DND-41 (cell line): Measurements from ENCODE around the gene PTPN7.

Source experiments
- ATAC-seq: fragments of 200-7000 bp; cut with Tn5 transposase; 3 replicates; pipeline ENCODE4 v1.9.1; 2021; ENCODE audit warnings: low read depth; ENCODE audit not compliant: insufficient read depth
- DNase-seq: peaks from one replicate; pipeline ENCODE4 v3.0.0-alpha.2; 2020
- H2AFZ ChIP-seq: 2 replicates; pipeline ENCODE4 v1.6.0; 2012; ENCODE audit warnings: low read depth, low read length
- H3K27ac ChIP-seq: 2 replicates; pipeline ENCODE4 v1.5.1; 2012; ENCODE audit warnings: low read length, inconsistent platforms
- H3K27me3 ChIP-seq: fragments of 200-600 bp; sonication (generic); 2 replicates; pipeline ENCODE4 v1.6.0; 2012; ENCODE audit warnings: low read length, mild to moderate bottlenecking, inconsistent platforms; ENCODE audit not compliant: insufficient read depth, poor library complexity
- H3K36me3 ChIP-seq: 2 replicates; pipeline ENCODE4 v1.5.1; 2012; ENCODE audit warnings: low read length, inconsistent platforms; ENCODE audit not compliant: insufficient read depth
- H3K4me1 ChIP-seq: 2 replicates; pipeline ENCODE4 v1.5.1; 2012; ENCODE audit warnings: mild to moderate bottlenecking, low read length; ENCODE audit not compliant: insufficient read depth
- H3K4me2 ChIP-seq: 2 replicates; pipeline ENCODE4 v1.6.0; 2012; ENCODE audit warnings: mild to moderate bottlenecking, moderate library complexity, low read length, inconsistent platforms; ENCODE audit not compliant: insufficient read depth
- H3K4me3 ChIP-seq, 2 experiments: fragments of 200-600 bp in 1 of 2; shearing (Covaris generic) in 1 of 2; 2 replicates each; pipeline ENCODE4 v1.5.1; 2012 to 2016; ENCODE audit warnings: inconsistent platforms in 2 of 2, low read length in 2 of 2, mild to moderate bottlenecking in 2 of 2, low read depth in 1 of 2, moderate library complexity in 1 of 2
- H3K79me2 ChIP-seq: 2 replicates; pipeline ENCODE4 v1.6.0; 2012; ENCODE audit warnings: low read length, inconsistent platforms; ENCODE audit not compliant: insufficient read depth
- H3K9ac ChIP-seq: 2 replicates; pipeline ENCODE4 v1.6.0; 2012; ENCODE audit warnings: low read depth, mild to moderate bottlenecking, inconsistent platforms, low read length, moderate library complexity
- H3K9me3 ChIP-seq: 2 replicates; pipeline ENCODE4 v1.5.1; 2012; ENCODE audit warnings: low read length, moderate library complexity, mild to moderate bottlenecking, inconsistent platforms; ENCODE audit not compliant: insufficient read depth, severe bottlenecking
- H4K20me1 ChIP-seq: 2 replicates; pipeline ENCODE4 v1.6.0; 2012; ENCODE audit warnings: low read length; ENCODE audit not compliant: insufficient read depth
- CTCF ChIP-seq: IDR thresholded peaks from 2 replicates; pipeline ENCODE4 v1.5.1; 2012; ENCODE audit warnings: borderline replicate concordance, low read length, moderate library complexity, mild to moderate bottlenecking; ENCODE audit not compliant: poor library complexity, severe bottlenecking; ENCODE audit errors: extremely low read depth
- EZH2 ChIP-seq: IDR thresholded peaks from 3 replicates; pipeline ENCODE4 v1.6.1; 2012; ENCODE audit warnings: borderline replicate concordance, low read depth, mild to moderate bottlenecking, moderate library complexity, low read length, inconsistent platforms; ENCODE audit not compliant: severe bottlenecking

PTPN7 gene

DNA sequence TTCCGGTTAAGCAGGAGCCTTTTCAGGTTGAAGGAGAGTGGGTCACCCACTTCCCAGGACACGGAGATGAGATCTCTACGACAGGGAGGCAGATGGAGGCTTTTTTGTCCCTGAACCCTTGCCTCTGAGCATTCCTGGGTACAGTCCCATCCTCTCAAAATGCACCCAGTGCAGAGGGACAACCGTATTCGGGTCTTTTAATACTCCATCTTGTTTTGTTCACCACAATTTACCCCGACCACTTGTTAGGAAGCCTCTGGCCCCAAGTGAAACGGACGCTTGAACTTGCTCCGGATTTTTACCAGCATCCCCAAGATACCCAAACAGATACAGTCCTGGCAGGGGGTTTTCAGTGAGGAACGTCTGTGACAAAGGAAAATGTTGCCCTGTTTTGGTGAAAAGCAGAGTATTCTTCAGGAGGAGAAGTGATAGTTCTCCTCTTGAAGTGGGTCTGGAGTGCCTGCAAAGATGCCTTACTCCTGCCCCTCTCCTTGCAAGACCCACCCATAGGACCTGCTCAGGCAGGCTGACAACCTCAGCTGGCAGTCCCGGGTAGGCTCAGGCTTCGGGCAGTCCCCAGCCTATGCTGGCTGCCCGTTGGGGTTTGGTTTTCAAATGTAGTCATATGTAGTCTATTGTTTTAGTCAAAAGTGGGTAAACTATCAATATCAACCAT is 15.2 kb downstream of the PTPN7 start:
- peaks cover 29% of the 10 kb centered on the region for H4K20me1 ChIP-seq
- no peaks in the 10 kb centered on the region for H3K9me3 ChIP-seq
- H3K27ac ChIP-seq, result peak overlapping the region; percentile 75
- H3K27me3 ChIP-seq, result no peaks in the 10 kb centered on the region
- TF ChIP-seq EZH2, result no peak
- TF ChIP-seq CTCF, result no peak
- H3K36me3 ChIP-seq, result peaks cover 48% of the 10 kb centered on the region
- H3K4me1 ChIP-seq, result peaks cover 36% of the 10 kb centered on the region
- DNase-seq (peak; percentile 50), ATAC-seq (peak; percentile 50)
- peaks cover 50% of the 10 kb centered on the region for H3K79me2 ChIP-seq
- H3K4me2 ChIP-seq, result peak overlapping the region; percentile 89
- peak overlapping the region; percentile 85 for H2AFZ ChIP-seq
- peak overlapping the region; percentile 87 to 88; a peak in 3 of 4 replicates for H3K4me3 ChIP-seq
- peak overlapping the region; percentile 96 for H3K9ac ChIP-seq

DNA sequence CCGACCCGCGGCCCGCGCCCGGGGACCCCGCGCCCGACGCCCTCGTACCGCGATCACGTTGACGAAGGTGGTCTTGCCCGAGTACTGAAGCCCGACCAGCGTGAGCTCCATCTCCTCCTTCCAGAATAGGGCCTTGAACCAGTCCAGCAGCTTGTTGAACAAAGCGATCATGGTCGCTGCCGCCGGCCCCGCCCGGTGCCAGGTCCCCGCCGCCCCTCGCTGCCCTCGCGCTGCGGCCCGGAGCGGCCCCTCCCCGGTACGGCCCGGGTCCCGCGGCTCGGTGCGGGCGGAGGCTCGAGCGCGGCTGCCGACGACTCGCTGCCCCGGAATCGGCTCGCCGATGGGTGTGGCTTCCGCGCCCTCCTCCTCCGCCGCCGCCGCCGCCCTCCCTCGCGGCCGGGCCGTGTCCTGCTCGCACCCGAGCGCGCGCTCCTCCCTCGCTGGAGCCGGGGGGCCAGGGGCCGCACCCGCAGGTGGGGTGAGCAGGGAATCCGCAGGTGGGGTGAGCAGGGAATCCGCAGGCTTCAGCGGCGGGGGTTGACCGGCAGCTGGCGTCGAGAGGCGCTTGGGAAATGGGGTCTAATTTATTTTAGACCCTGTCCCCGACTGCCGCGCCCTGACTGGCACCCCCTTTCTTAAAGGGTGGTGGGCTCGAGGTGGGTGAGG is 15.9 kb downstream of the PTPN7 start, which contains the start of gene ARL8A:
Gene ARL8A (minus strand): TSS at position 336 of the 666 bp plus-strand sequence. CDS start 165 bp downstream, at position 171.
- Histone ChIP-seq H3K4me1 (peaks cover 36% of the 10 kb centered on the region), H3K79me2 (peaks cover 56% of the 10 kb centered on the region), H3K27ac (peak within 1 kb of the TSS; percentile 75), H3K4me2 (peak within 1 kb of the TSS; percentile 89), H3K27me3 (no peaks in the 10 kb centered on the region), H3K9me3 (no peaks in the 10 kb centered on the region), H3K4me3 (peak within 1 kb of the TSS; percentile 87 to 88), H2AFZ (peak within 1 kb of the TSS; percentile 85), H4K20me1 (peaks cover 34% of the 10 kb centered on the region), H3K36me3 (peaks cover 48% of the 10 kb centered on the region), H3K9ac (peak within 1 kb of the TSS; percentile 96)
- TF ChIP-seq CTCF (no peak), EZH2 (no peak)
- ATAC-seq (peak; percentile 73), DNase-seq (peak; percentile 73)

GRCh38 chr1:202143768-202144401 is 16.5 kb downstream of the PTPN7 start:
- no peaks in the 10 kb centered on the region for H3K9me3 ChIP-seq
- peak overlapping the region; percentile 96 for H3K9ac ChIP-seq
- H3K27ac ChIP-seq, result peak overlapping the region; percentile 75
- no peaks in the 10 kb centered on the region for H3K27me3 ChIP-seq
- peak; percentile 52 for ATAC-seq
- H2AFZ ChIP-seq, result peak overlapping the region; percentile 85
- peaks cover 36% of the 10 kb centered on the region for H3K4me1 ChIP-seq
- peak overlapping the region; percentile 87 to 88 for H3K4me3 ChIP-seq
- DNase-seq, result peak; percentile 71
- peaks cover 59% of the 10 kb centered on the region for H3K79me2 ChIP-seq
- peaks cover 37% of the 10 kb centered on the region for H4K20me1 ChIP-seq
- peak overlapping the region; percentile 89 for H3K4me2 ChIP-seq
- peaks cover 48% of the 10 kb centered on the region for H3K36me3 ChIP-seq
- TF ChIP-seq CTCF, result no peak
- no peak for TF ChIP-seq EZH2
